A549 (cell line): Measurements from ENCODE around the gene PLXNB2. TPM values are rescaled to one million over a fixed set of nuclear protein-coding genes. Genes with fewer than 3 reads are reported as not detected.

Source experiments
- ATAC-seq, 2 experiments: fragments of 200-7000 bp in 1 of 2; fragments of >200 bp in 1 of 2; cut with Nextera tagmentation in 1 of 2; cut with Tn5 transposase in 1 of 2; 3 replicates each; pipeline versions ENCODE4 v1.8.0 to v1.9.1; 2018 to 2020; ENCODE audit warnings: mild to moderate bottlenecking in 1 of 2, moderate library complexity in 1 of 2
- CTCF ChIA-PET: fragments of 300-600 bp; sonication (Branson Sonifier 250); formaldehyde crosslinking; extraction: SDS; loops from one replicate; lab custom pipeline; 2021; ENCODE audit warnings: antibody characterized with exemption, inconsistent platforms; lab: Yijun Ruan, JAX
- POLR2A ChIA-PET: fragments of 350-600 bp; formaldehyde crosslinking; extraction: SDS; loops from one replicate; lab custom pipeline; 2021; ENCODE audit warnings: antibody characterized with exemption, inconsistent platforms; lab: Yijun Ruan, JAX
- DNase-seq, 2 experiments: peaks; one replicate each; pipeline versions ENCODE4 v3.0.0 to v3.0.0-alpha.2; 2011 to 2016; ENCODE audit warnings: low read depth in 1 of 2, low spot score in 1 of 2
- FAIRE-seq: peaks from 2 replicates; lab custom pipeline; 2011; peaks lifted over from hg19 to GRCh38; lab: Jason Lieb, UNC
- H3K27ac ChIP-seq, 2 experiments: fragments of >200 bp; sonication (Bioruptor Twin); formaldehyde crosslinking; 3 replicates each; pipeline ENCODE4 v1.5.1; 2016 to 2017
- H3K4me1 ChIP-seq: fragments of >200 bp; sonication (Bioruptor Twin); formaldehyde crosslinking; 3 replicates; pipeline ENCODE4 v1.6.1; 2016
- H3K4me2 ChIP-seq: fragments of >200 bp; sonication (Bioruptor Twin); formaldehyde crosslinking; 3 replicates; pipeline ENCODE4 v1.6.1; 2016
- H3K4me3 ChIP-seq: fragments of >200 bp; sonication (Bioruptor Twin); formaldehyde crosslinking; 3 replicates; pipeline ENCODE4 v1.5.1; 2016
- H3K9me3 ChIP-seq: fragments of >200 bp; sonication (Bioruptor Twin); formaldehyde crosslinking; 3 replicates; pipeline ENCODE4 v1.6.1; 2016
- CBX2 ChIP-seq: fragments of 200-600 bp; sonication (generic); IDR thresholded peaks from 2 replicates; pipeline ENCODE4 v1.6.1; 2016; ENCODE audit warnings: low read depth, mild to moderate bottlenecking, borderline replicate concordance
- CHD4 ChIP-seq: fragments of 200-600 bp; sonication (generic); IDR thresholded peaks from 2 replicates; pipeline ENCODE4 v1.6.1; 2016; ENCODE audit warnings: antibody characterized with exemption, mild to moderate bottlenecking, borderline replicate concordance
- FOSB ChIP-seq: fragments of 250-450 bp; sonication (Bioruptor Pico); IDR thresholded peaks from 2 replicates; pipeline ENCODE4 v1.5.0; 2020; ENCODE audit warnings: mild to moderate bottlenecking, moderate library complexity
- HEYL ChIP-seq: fragments of 250-450 bp; sonication (Bioruptor Pico); IDR thresholded peaks from 2 replicates; pipeline ENCODE4 v1.8.0; 2021; ENCODE audit warnings: mild to moderate bottlenecking, moderate library complexity
- JUN ChIP-seq, 2 experiments: fragments of >200 bp; sonication (Bioruptor Twin); formaldehyde crosslinking; IDR thresholded peaks; 2 replicates in 1 of 2; 3 replicates in 1 of 2; pipeline ENCODE4 v1.6.1; 2016 to 2017
- JUNB ChIP-seq: fragments of >200 bp; sonication (Bioruptor Twin); formaldehyde crosslinking; IDR thresholded peaks from 2 replicates; pipeline ENCODE4 v1.6.1; 2016
- KDM1A ChIP-seq: fragments of 200-600 bp; sonication (generic); IDR thresholded peaks from 2 replicates; pipeline ENCODE4 v1.6.1; 2016; ENCODE audit warnings: low read depth, mild to moderate bottlenecking
- POLR2A ChIP-seq: IDR thresholded peaks from 2 replicates; pipeline ENCODE4 v1.6.1; 2012; ENCODE audit warnings: mild to moderate bottlenecking, low read length
- RFX5 ChIP-seq: fragments of 450-650 bp; IDR thresholded peaks from 2 replicates; pipeline ENCODE4 v1.7.1; 2014; ENCODE audit warnings: antibody characterized with exemption, mild to moderate bottlenecking, moderate library complexity
- SMC3 ChIP-seq: fragments of >200 bp; sonication (Bioruptor Twin); formaldehyde crosslinking; IDR thresholded peaks from 3 replicates; pipeline ENCODE4 v1.6.1; 2018; ENCODE audit warnings: inconsistent platforms
- TP53 ChIP-seq: fragments of 250-450 bp; sonication (Bioruptor Pico); IDR thresholded peaks from 2 replicates; pipeline ENCODE4 v1.5.0; 2021; ENCODE audit warnings: mild to moderate bottlenecking, moderate library complexity
- ZC3H11A ChIP-seq: fragments of 450-650 bp; IDR thresholded peaks from 2 replicates; pipeline ENCODE4 v1.6.1; 2014; ENCODE audit warnings: antibody characterized with exemption, mild to moderate bottlenecking
- WGBS: methylation state at CpG from one replicate; pipeline ENCODE4 v1.1.6; 2017; ENCODE audit errors: missing lambda C conversion rate; 5-methylcytosine and 5-hydroxymethylcytosine counted together
- polyA plus RNA-seq, 4 experiments: library from polyadenylated mRNA; depleted of rRNA in 3 of 4; stranded (reverse); fragments of >200 nt; fragmentation: RNase III in 1 of 4; extraction: RNeasy Plus Mini Kit Qiagen cat#74134 plus additional on column Dnase treatment in 1 of 4; gene quantifications; 2 replicates in 3 of 4; 3 replicates in 1 of 4; pipeline ENCODE4 v1.2.3, GENCODE V29; 2011 to 2017
- TF ChIP-seq, protein P1 (sequence below): IDR thresholded peaks from 2 replicates; pipeline ENCODE4 v1.6.1; 2012; ENCODE audit warnings: low read depth, borderline replicate concordance
- TF ChIP-seq, protein P2 (sequence below): fragments of 200-600 bp; sonication (generic); IDR thresholded peaks from 2 replicates; pipeline ENCODE4 v1.6.1; 2016; ENCODE audit warnings: antibody characterized with exemption, mild to moderate bottlenecking, moderate library complexity
- TF ChIP-seq, protein P3 (sequence below): IDR thresholded peaks from 2 replicates; pipeline ENCODE4 v1.6.1; 2012
- TF ChIP-seq, protein P4 (sequence below): fragments of >200 bp; sonication (Bioruptor Twin); formaldehyde crosslinking; IDR thresholded peaks from 3 replicates; pipeline ENCODE4 v1.5.1; 2016
- TF ChIP-seq, protein P5 (sequence below): fragments of >200 bp; sonication (Bioruptor Twin); formaldehyde crosslinking; IDR thresholded peaks from 2 replicates; pipeline ENCODE4 v1.6.1; 2016

PLXNB2 gene
- polyA plus RNA-seq, 2 of the 4 experiments (the other 2 are of a cell fraction) = 24.6 to 64.4 TPM

DNA sequence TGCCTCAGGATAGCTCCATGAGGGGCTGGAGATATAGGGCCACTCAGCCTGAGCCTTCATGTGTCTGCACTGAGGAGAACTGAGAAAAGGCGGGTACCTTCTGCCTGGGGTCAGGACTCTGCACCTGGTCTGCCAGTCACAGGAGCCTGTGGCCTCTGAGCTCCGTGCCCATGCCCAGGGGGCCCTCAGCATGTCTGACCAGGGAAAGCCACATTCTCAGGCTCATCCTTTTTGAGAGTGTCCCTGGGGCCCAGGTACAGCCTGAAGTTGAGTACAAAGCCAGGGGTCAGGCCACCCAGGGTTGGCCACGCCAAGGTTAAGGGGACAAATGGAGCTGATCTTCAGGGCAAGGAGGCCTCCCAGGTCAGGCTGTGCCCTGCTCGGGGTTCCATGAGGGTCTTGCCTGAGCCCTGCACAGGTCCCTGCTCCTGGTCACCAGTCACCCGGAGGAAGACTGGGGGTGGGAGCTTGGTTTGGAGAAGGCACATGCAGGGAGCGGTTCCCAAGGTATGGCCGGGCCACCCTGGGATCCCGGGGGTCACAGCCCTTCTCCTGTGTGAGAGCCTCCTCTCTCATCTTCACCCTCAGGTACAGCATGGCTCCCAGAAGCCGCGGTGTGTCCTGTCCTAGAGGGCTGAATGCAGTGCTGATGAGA lies 13.4 kb upstream of the PLXNB2 start:
- DNase-seq (no peak), FAIRE-seq (no peak), ATAC-seq (no peak)
- Histone ChIP-seq H3K27ac (no peak overlapping the region), H3K4me3 (no peak overlapping the region), H3K9me3 (no peaks in the 10 kb centered on the region), H3K4me1 (0 out of 3 replicates have a peak, but pooled peaks cover 2% of the 10 kb centered on the region), H3K4me2 (no peak overlapping the region)
- POLR2A ChIA-PET = no interaction called here
- CTCF ChIA-PET = interaction anchor here (0.6 to 9.8 kb wide), 13 partner anchors 9 to 413 kb away, joined by 3 to 74 read pairs (median 4); partner anchors contain the start of genes HDAC10 and TUBGCP6
- TF ChIP-seq CHD4 (no peak), FOSB (CRISPR knock-in tag) (no peak), RFX5 (no peak), SMC3 (no peak), HEYL (CRISPR knock-in tag) (no peak), JUN (IDR thresholded peaks at IDR 0.05) (no peak)
- TF ChIP-seq, protein P1, sequence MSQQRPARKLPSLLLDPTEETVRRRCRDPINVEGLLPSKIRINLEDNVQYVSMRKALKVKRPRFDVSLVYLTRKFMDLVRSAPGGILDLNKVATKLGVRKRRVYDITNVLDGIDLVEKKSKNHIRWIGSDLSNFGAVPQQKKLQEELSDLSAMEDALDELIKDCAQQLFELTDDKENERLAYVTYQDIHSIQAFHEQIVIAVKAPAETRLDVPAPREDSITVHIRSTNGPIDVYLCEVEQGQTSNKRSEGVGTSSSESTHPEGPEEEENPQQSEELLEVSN = no peak
- TF ChIP-seq, protein P2, sequence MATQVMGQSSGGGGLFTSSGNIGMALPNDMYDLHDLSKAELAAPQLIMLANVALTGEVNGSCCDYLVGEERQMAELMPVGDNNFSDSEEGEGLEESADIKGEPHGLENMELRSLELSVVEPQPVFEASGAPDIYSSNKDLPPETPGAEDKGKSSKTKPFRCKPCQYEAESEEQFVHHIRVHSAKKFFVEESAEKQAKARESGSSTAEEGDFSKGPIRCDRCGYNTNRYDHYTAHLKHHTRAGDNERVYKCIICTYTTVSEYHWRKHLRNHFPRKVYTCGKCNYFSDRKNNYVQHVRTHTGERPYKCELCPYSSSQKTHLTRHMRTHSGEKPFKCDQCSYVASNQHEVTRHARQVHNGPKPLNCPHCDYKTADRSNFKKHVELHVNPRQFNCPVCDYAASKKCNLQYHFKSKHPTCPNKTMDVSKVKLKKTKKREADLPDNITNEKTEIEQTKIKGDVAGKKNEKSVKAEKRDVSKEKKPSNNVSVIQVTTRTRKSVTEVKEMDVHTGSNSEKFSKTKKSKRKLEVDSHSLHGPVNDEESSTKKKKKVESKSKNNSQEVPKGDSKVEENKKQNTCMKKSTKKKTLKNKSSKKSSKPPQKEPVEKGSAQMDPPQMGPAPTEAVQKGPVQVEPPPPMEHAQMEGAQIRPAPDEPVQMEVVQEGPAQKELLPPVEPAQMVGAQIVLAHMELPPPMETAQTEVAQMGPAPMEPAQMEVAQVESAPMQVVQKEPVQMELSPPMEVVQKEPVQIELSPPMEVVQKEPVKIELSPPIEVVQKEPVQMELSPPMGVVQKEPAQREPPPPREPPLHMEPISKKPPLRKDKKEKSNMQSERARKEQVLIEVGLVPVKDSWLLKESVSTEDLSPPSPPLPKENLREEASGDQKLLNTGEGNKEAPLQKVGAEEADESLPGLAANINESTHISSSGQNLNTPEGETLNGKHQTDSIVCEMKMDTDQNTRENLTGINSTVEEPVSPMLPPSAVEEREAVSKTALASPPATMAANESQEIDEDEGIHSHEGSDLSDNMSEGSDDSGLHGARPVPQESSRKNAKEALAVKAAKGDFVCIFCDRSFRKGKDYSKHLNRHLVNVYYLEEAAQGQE = no peak
- TF ChIP-seq, protein P3, sequence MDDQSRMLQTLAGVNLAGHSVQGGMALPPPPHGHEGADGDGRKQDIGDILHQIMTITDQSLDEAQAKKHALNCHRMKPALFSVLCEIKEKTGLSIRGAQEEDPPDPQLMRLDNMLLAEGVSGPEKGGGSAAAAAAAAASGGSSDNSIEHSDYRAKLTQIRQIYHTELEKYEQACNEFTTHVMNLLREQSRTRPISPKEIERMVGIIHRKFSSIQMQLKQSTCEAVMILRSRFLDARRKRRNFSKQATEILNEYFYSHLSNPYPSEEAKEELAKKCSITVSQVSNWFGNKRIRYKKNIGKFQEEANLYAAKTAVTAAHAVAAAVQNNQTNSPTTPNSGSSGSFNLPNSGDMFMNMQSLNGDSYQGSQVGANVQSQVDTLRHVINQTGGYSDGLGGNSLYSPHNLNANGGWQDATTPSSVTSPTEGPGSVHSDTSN = no peak
- TF ChIP-seq, protein P4, sequence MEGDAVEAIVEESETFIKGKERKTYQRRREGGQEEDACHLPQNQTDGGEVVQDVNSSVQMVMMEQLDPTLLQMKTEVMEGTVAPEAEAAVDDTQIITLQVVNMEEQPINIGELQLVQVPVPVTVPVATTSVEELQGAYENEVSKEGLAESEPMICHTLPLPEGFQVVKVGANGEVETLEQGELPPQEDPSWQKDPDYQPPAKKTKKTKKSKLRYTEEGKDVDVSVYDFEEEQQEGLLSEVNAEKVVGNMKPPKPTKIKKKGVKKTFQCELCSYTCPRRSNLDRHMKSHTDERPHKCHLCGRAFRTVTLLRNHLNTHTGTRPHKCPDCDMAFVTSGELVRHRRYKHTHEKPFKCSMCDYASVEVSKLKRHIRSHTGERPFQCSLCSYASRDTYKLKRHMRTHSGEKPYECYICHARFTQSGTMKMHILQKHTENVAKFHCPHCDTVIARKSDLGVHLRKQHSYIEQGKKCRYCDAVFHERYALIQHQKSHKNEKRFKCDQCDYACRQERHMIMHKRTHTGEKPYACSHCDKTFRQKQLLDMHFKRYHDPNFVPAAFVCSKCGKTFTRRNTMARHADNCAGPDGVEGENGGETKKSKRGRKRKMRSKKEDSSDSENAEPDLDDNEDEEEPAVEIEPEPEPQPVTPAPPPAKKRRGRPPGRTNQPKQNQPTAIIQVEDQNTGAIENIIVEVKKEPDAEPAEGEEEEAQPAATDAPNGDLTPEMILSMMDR = no peak
- 76% methylated on average over 7 of the region's 10 CpGs for WGBS

DNA sequence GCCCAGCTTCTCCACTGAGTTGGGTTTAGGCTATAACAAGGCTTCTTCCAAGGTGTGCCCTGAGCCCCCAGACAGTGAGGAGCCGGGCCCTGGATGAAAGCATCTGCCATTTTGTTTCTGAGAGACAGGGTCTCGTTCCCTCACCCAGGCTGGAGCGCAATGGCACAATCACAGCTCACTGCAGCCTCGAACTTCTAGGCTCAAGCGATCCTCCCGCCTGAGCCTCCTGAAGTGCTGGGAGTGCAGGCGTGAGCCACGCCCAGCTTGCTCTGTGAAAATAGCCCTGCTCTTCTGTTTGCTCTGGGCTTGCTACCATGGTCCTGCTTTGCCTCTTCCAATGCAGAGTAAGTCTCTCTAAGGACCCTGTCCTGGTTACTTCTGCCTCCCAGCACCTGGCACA lies 12.7 kb upstream of the PLXNB2 start:
- no peak for ATAC-seq
- H3K4me3 ChIP-seq = no peak overlapping the region
- H3K27ac ChIP-seq = no peak overlapping the region
- ChIA-PET CTCF (interaction anchor here (0.6 to 9.8 kb wide), 10 partner anchors 8 to 412 kb away, joined by 3 to 74 read pairs (median 4); partner anchors contain the start of genes HDAC10 and TUBGCP6), POLR2A (no interaction called here)
- no peaks in the 10 kb centered on the region for H3K4me1 ChIP-seq
- H3K4me2 ChIP-seq = no peak overlapping the region
- 74% methylated on average over 6 of the region's 8 CpGs for WGBS
- FAIRE-seq = no peak
- TF ChIP-seq TP53 (CRISPR knock-in tag) = no peak
- no peak for TF ChIP-seq SMC3
- TF ChIP-seq CBX2 = no peak
- TF ChIP-seq JUNB = no peak
- no peak for TF ChIP-seq POLR2A
- TF ChIP-seq ZC3H11A = no peak
- no peak for TF ChIP-seq CHD4
- TF ChIP-seq, protein P5, sequence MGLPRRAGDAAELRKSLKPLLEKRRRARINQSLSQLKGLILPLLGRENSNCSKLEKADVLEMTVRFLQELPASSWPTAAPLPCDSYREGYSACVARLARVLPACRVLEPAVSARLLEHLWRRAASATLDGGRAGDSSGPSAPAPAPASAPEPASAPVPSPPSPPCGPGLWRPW = no peak
- TF ChIP-seq KDM1A = no peak
- no peak for DNase-seq
- H3K9me3 ChIP-seq = no peaks in the 10 kb centered on the region
